HepG2 (cell line): ENCODE measurements around the gene TBC1D1. TPM values are rescaled to one million over a fixed set of nuclear protein-coding genes. Genes with fewer than 3 reads are reported as not detected.

Experiments
- BCL3 ChIP-seq: sonication (generic); formaldehyde crosslinking; IDR thresholded peaks from 2 replicates; pipeline ENCODE4 v1.5.1; 2020; ENCODE audit warnings: mild to moderate bottlenecking, missing genetic modification reagents, moderate library complexity
- CBX2 ChIP-seq, 2 experiments: fragments of 200-600 bp in 1 of 2; sonication (generic); formaldehyde crosslinking in 1 of 2; IDR thresholded peaks; 2 replicates each; pipeline versions ENCODE4 v1.7.0 to v1.8.1; 2018 to 2022; ENCODE audit warnings: low read depth in 2 of 2, low read length in 1 of 2, mild to moderate bottlenecking in 1 of 2, missing genetic modification reagents in 1 of 2
- CERS6 ChIP-seq: sonication (generic); formaldehyde crosslinking; IDR thresholded peaks from 2 replicates; pipeline ENCODE4 v1.5.0; 2020; ENCODE audit warnings: missing genetic modification reagents
- CREBL2 ChIP-seq: sonication (generic); formaldehyde crosslinking; IDR thresholded peaks from 2 replicates; pipeline ENCODE4 v1.8.1; 2023; ENCODE audit warnings: missing genetic modification reagents, mild to moderate bottlenecking, borderline replicate concordance
- GLI4 ChIP-seq: sonication (generic); formaldehyde crosslinking; IDR thresholded peaks from 2 replicates; pipeline ENCODE4 v1.5.1; 2020; ENCODE audit warnings: missing genetic modification reagents, mild to moderate bottlenecking, moderate library complexity, borderline replicate concordance
- HHEX ChIP-seq: IDR thresholded peaks from 2 replicates; pipeline ENCODE4 v1.6.1; 2016; ENCODE audit warnings: control low read depth
- IRF1 ChIP-seq: sonication (generic); formaldehyde crosslinking; IDR thresholded peaks from 2 replicates; pipeline ENCODE4 v1.4.0; 2020; ENCODE audit warnings: low read depth, mild to moderate bottlenecking, missing genetic modification reagents
- IRX3 ChIP-seq: sonication (generic); formaldehyde crosslinking; IDR thresholded peaks from 2 replicates; pipeline ENCODE4 v1.8.1; 2023; ENCODE audit warnings: mild to moderate bottlenecking, low read depth, missing genetic modification reagents, borderline replicate concordance
- MLXIP ChIP-seq: sonication (generic); formaldehyde crosslinking; IDR thresholded peaks from 2 replicates; pipeline ENCODE4 v1.9.0; 2021; ENCODE audit warnings: missing genetic modification reagents, borderline replicate concordance
- NFE2L2 ChIP-seq: fragments of 150-350 bp; IDR thresholded peaks from 2 replicates; pipeline ENCODE4 v1.6.1; 2014; ENCODE audit warnings: low read length
- POLR2AphosphoS2 ChIP-seq: IDR thresholded peaks from 2 replicates; pipeline ENCODE4 v1.6.1; 2011; ENCODE audit warnings: low read depth, low read length, improper control_type of control experiment
- SMAD9 ChIP-seq: sonication (generic); formaldehyde crosslinking; IDR thresholded peaks from 2 replicates; pipeline ENCODE4 v1.5.1; 2020; ENCODE audit warnings: mild to moderate bottlenecking, missing genetic modification reagents
- SMYD3 ChIP-seq: sonication (generic); formaldehyde crosslinking; IDR thresholded peaks from 2 replicates; pipeline ENCODE4 v1.8.1; 2023; ENCODE audit warnings: mild to moderate bottlenecking, missing genetic modification reagents
- TIGD3 ChIP-seq: sonication (generic); formaldehyde crosslinking; IDR thresholded peaks from 2 replicates; pipeline ENCODE4 v1.5.1; 2020; ENCODE audit warnings: mild to moderate bottlenecking, missing genetic modification reagents, borderline replicate concordance
- ZBTB38 ChIP-seq: sonication (generic); formaldehyde crosslinking; IDR thresholded peaks from 2 replicates; pipeline ENCODE4 v1.5.1; 2020; ENCODE audit warnings: mild to moderate bottlenecking, missing genetic modification reagents
- ZFP41 ChIP-seq: sonication (generic); formaldehyde crosslinking; IDR thresholded peaks from 2 replicates; pipeline ENCODE4 v1.4.0; 2020; ENCODE audit warnings: mild to moderate bottlenecking, missing genetic modification reagents, borderline replicate concordance
- ZMYM2 ChIP-seq: sonication (generic); formaldehyde crosslinking; IDR thresholded peaks from 2 replicates; pipeline ENCODE4 v1.8.0; 2022; ENCODE audit warnings: mild to moderate bottlenecking, missing genetic modification reagents
- ZMYM3 ChIP-seq: sonication (generic); formaldehyde crosslinking; IDR thresholded peaks from 2 replicates; pipeline ENCODE4 v1.5.1; 2020; ENCODE audit warnings: mild to moderate bottlenecking, missing genetic modification reagents
- ZNF296 ChIP-seq: sonication (generic); formaldehyde crosslinking; conservative IDR thresholded peaks from 2 replicates; pipeline ENCODE4 v1.5.0; 2020; ENCODE audit warnings: mild to moderate bottlenecking, missing genetic modification reagents
- ZNF343 ChIP-seq: sonication (generic); formaldehyde crosslinking; IDR thresholded peaks from 2 replicates; pipeline ENCODE4 v1.4.0; 2020; ENCODE audit warnings: mild to moderate bottlenecking, missing genetic modification reagents
- ZNF547 ChIP-seq: sonication (generic); formaldehyde crosslinking; IDR thresholded peaks from 2 replicates; pipeline ENCODE4 v1.5.1; 2020; ENCODE audit warnings: mild to moderate bottlenecking, missing genetic modification reagents
- polyA plus RNA-seq, 8 experiments: library from polyadenylated mRNA; depleted of rRNA in 3 of 8; stranded (reverse) in 7 of 8; unstranded in 1 of 8; fragments of >200 nt; fragmentation: Illumina TruSeq in 4 of 8; extraction: Trizol in 4 of 8; gene quantifications; 2 replicates each; pipeline versions ENCODE4 v1.2.1 to v1.2.3, GENCODE V29; 2011 to 2016; ENCODE audit warnings: low read depth in 4 of 8, missing spikeins in 1 of 8, mixed read lengths in 1 of 8; ENCODE audit not compliant: insufficient read depth in 1 of 8
- total RNA-seq, 5 experiments: library from RNA; depleted of rRNA; stranded (reverse); fragments of >200 nt; fragmentation: Illumina TruSeq; extraction: Trizol; gene quantifications; 2 replicates each; pipeline ENCODE4 v1.2.3, GENCODE V29; 2016; ENCODE audit warnings: low read depth in 1 of 5

TBC1D1 gene
- total and polyA plus RNA-seq, 2 of the 13 experiments (the other 11 are each of a cell fraction or from before 2014, with no cell fraction given): 37.3 to 62.8 TPM

GRCh38 chr4:38160487-38161207 lies 269.8 kb downstream of the TBC1D1 start (continued):
- TF ChIP-seq BCL3 (no peak), TIGD3 (CRISPR knock-in tag) (no peak), ZNF343 (CRISPR knock-in tag) (no peak), ZMYM2 (no peak), ZFP41 (no peak), IRF1 (CRISPR knock-in tag) (no peak), MLXIP (CRISPR knock-in tag) (no peak), GLI4 (CRISPR knock-in tag) (no peak), IRX3 (CRISPR knock-in tag) (0 out of 2 replicates have a peak, but pooled peaks have one; percentile 47), ZMYM3 (CRISPR knock-in tag) (peak; percentile 50; the same call in 1 of the 2 replicates), ZNF547 (CRISPR knock-in tag) (peak; percentile 10; the same call in 1 of the 2 replicates), SMYD3 (CRISPR knock-in tag) (peak; percentile 77), CBX2 (IDR thresholded peaks at IDR 0.05; ENCODE audit: low read depth, low read length) (no peak), CBX2 (CRISPR knock-in tag; IDR thresholded peaks at IDR 0.05; ENCODE audit: low read depth) (no peak), SMAD9 (no peak), ZBTB38 (CRISPR knock-in tag) (peak; percentile 33; the same call in 1 of the 2 replicates), ZNF296 (CRISPR knock-in tag) (no peak), NFE2L2 (peak; percentile 72; the same call in 1 of the 2 replicates), CREBL2 (CRISPR knock-in tag) (no peak; the same call in 1 of the 2 replicates), HHEX (CRISPR knock-in tag) (peak; percentile 78), CERS6 (no peak), POLR2AphosphoS2 (no peak)
